ENCODE measurements around the gene CPXM1. TPM values are rescaled to one million over a fixed set of nuclear protein-coding genes. Genes with fewer than 3 reads are reported as not detected.

The CPXM1 gene
- total and polyA plus RNA-seq, 2 donors (not counting 3 experiments of a cell fraction or from before 2014, with no cell fraction given) = 18.9 to 20.3 TPM

DNA sequence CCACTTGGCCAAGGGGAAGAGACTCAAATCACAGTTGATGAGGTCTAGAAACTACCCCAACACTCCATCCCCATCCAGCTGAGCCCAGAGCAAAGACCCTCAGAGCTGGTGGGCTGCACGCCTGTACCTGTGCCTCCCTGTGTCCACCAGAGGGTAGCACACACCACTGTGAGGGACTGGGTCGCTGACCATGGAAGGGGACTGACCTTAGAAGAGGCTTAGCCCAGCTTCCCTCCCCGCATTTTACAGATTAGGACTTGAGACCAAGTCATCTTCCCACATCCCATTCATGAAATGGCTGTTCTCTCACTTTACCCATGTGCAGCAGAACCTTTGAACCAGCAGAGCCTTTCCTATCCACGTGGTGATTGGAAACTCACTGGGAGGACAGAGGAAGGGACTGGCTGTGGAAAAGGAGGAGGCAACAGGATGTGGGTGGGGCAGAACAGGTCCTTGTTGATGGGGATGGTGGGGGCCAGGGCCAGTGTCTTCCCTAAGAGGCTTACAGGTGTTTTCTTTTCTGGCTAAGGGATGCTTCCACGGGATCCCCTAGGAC lies 44.3 kb downstream of the CPXM1 start:
- no peak overlapping the region for H2AFZ ChIP-seq (ENCODE audit: low read depth, low read length)
- H3K79me2 ChIP-seq (ENCODE audit: control insufficient read depth, insufficient read depth, low read length) = no peaks in the 10 kb centered on the region
- H3K36me3 ChIP-seq (ENCODE audit: control insufficient read depth in 2 of 2, extremely low read depth in 1 of 2, insufficient read depth in 2 of 2, low read length in 2 of 2) = no peaks in the 10 kb centered on the region
- peaks cover 27 to 39% of the 10 kb centered on the region in 2 experiments for H3K27me3 ChIP-seq (ENCODE audit: control insufficient read depth in 2 of 2, insufficient read depth in 2 of 2, low read length in 2 of 2)
- H3K9me1 ChIP-seq (replicated peaks; ENCODE audit: control insufficient read depth, extremely low read depth, insufficient read depth, low read length) = no peaks in the 10 kb centered on the region
- FAIRE-seq (peak; percentile 87), DNase-seq (ENCODE audit: low read depth, low spot score) (peak; percentile 43)
- H3K9me3 ChIP-seq (replicated peaks; ENCODE audit: control insufficient read depth, insufficient read depth, low read length) = no peaks in the 10 kb centered on the region
- peaks cover 13% of the 10 kb centered on the region for H3K4me1 ChIP-seq (ENCODE audit: control insufficient read depth, extremely low read depth, insufficient read depth, low read length)
- TF ChIP-seq EZH2 (IDR thresholded peaks at IDR 0.05; ENCODE audit: borderline replicate concordance, low read depth, low read length, severe bottlenecking) = no peak
- TF ChIP-seq GATA2 (IDR thresholded peaks at IDR 0.05; ENCODE audit: insufficient read depth, insufficient read length, low read depth, low read length) = no peak
- peak; percentile 58 to 86 for TF ChIP-seq CTCF (IDR thresholded peaks at IDR 0.05; ENCODE audit: extremely low read depth in 1 of 2, insufficient read depth in 1 of 2, low read depth in 1 of 2, low read length in 2 of 2)
- TF ChIP-seq POLR2AphosphoS5 (IDR thresholded peaks at IDR 0.05; ENCODE audit: insufficient read depth, low read depth, low read length) = no peak
- H3K4me3 ChIP-seq (replicated peaks in 1 of 3; ENCODE audit: insufficient read depth in 1 of 3, low read depth in 1 of 3, low read length in 3 of 3) = no peak overlapping the region
- no peak overlapping the region for H3K4me2 ChIP-seq (ENCODE audit: insufficient read depth, low read length)
- intact Hi-C loops (cut with micrococcal nuclease) = loop anchor here (1.0 kb wide), 2 partner anchors 96 to 245 kb away; no protein-coding TSS in a partner anchor
- ChIA-PET POLR2A (no interaction called here), CTCF (interaction anchor here (0.5 to 10.0 kb wide), 16 partner anchors 9 to 286 kb away, joined by 3 to 171 read pairs (median 4); partner anchors contain the start of gene CPXM1)
- BruUV-seq (replicated peaks) = no TSS peak
- no peaks in the 10 kb centered on the region for H4K20me1 ChIP-seq (replicated peaks; ENCODE audit: control insufficient read depth, extremely low read depth, insufficient read depth, low read length)
- dilution Hi-C loops (cut with MboI; ENCODE audit: extremely low pct_ligation_motif_present, low sequenced_read_pairs) = no loop called here
- no peak overlapping the region for H3K27ac ChIP-seq (ENCODE audit: insufficient read depth, low read depth, low read length)
- H3K9ac ChIP-seq (replicated peaks; ENCODE audit: extremely low read depth, insufficient read depth, low read length) = no peak overlapping the region

Data from endothelial cell of umbilical vein (primary cell).